Erythroblast (primary cell): ENCODE measurements around the gene USP9Y.

Experiments
- GATA1 ChIP-seq: IDR thresholded peaks from 2 replicates; pipeline ENCODE4 v1.6.1; 2011; ENCODE audit warnings: low read depth, mild to moderate bottlenecking, control low read depth, low read length, moderate library complexity
- POLR2A ChIP-seq: IDR thresholded peaks from 2 replicates; pipeline ENCODE4 v1.6.1; 2011; ENCODE audit warnings: mild to moderate bottlenecking, low read length

DNA sequence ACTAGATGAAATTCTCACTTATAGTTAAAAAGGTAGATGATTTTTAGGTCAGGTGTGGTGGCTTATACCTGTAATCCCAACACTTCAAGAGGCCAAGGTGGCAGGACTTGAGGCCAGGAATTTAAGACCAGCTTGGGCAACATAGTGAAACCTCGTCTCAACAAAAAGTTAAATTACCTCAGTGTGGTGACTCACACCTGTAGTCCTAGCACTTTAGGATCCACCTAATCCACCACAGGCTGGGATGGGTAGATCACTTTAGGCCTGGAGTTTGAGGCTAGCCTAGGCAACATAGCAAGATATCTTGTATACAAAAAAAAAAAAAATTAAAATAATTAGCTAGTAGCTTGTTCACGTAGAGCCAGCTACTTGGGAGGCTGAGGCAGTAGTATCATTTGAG lies 140.3 kb downstream of the USP9Y start:
- TF ChIP-seq POLR2A (no peak), GATA1 (no peak)
